LNCaP clone FGC (cell line): ENCODE measurements around the gene NFIC.

ENCODE experiments used
- DNase-seq: peaks from one replicate; pipeline ENCODE4 v3.0.0-alpha.2; 2011; ENCODE audit warnings: low read depth
- H3K4me3 ChIP-seq: 2 replicates; pipeline ENCODE4 v1.5.1; 2011; ENCODE audit warnings: mild to moderate bottlenecking, low read depth, low read length, control low read depth
- TF ChIP-seq, protein P1 (sequence below): IDR thresholded peaks from 2 replicates; pipeline ENCODE4 v1.5.1; 2012; ENCODE audit warnings: mild to moderate bottlenecking; ENCODE audit not compliant: control insufficient read depth, insufficient read depth; ENCODE audit errors: extremely low read depth

NFIC gene

DNA sequence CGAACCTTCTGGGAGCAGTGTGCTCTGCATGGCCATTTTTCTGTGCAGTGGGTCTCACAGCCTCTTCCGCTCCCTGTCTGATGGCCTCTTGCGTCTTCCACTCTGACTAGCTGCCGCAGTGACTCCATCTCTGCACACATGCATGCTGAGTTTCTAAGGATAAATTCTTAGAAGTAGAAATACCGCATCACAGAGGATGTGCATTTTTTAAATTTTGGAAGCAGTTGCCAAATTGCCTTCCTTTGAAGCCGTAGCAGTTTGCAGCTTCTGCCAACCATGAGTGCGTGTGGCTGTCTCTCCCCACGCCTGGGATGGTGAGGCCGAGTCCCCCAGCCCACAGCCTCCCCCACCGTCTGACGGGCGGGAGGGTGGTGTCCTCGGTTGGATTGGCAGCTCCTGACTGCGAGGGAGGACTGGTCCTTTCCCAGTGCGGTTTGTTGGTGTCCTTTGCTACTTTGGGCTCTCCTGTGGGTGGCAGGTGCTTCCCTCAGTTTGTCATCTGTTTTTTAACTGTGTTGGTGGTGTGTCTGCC is 149.6 kb downstream of the NFIC start:
- H3K4me3 ChIP-seq, result no peak overlapping the region
- no peak for DNase-seq
- TF ChIP-seq, protein P1, sequence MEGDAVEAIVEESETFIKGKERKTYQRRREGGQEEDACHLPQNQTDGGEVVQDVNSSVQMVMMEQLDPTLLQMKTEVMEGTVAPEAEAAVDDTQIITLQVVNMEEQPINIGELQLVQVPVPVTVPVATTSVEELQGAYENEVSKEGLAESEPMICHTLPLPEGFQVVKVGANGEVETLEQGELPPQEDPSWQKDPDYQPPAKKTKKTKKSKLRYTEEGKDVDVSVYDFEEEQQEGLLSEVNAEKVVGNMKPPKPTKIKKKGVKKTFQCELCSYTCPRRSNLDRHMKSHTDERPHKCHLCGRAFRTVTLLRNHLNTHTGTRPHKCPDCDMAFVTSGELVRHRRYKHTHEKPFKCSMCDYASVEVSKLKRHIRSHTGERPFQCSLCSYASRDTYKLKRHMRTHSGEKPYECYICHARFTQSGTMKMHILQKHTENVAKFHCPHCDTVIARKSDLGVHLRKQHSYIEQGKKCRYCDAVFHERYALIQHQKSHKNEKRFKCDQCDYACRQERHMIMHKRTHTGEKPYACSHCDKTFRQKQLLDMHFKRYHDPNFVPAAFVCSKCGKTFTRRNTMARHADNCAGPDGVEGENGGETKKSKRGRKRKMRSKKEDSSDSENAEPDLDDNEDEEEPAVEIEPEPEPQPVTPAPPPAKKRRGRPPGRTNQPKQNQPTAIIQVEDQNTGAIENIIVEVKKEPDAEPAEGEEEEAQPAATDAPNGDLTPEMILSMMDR, result no peak

DNA sequence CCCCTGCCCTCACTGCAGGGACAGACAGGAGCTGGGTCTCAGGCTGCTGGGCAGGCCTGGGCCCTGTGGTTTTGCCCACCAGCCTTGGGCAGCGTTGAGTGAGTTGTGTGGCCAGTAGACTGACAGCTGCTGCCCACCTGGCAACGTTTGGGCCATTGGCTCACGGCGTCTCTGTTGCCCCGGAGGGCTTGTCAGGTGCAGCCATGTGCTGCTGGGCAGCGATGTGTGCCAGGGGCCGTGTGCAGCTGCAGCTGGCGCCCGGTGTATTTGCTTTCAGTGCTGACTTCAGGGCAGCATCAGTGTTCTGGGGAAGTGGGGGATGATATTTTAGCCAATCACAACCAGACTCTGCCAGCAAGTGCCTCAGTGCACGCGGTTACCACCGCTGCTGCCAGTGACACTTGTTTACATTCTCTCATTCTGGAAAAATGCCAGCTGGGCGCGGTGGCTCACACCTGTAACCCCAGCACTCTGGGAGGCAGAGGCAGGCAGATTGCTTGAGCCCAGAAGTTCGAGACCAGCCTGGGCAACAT is 150.4 kb downstream of the NFIC start:
- no peak overlapping the region for H3K4me3 ChIP-seq
- peak; percentile 28 for DNase-seq
- TF ChIP-seq, protein P1, result no peak

DNA sequence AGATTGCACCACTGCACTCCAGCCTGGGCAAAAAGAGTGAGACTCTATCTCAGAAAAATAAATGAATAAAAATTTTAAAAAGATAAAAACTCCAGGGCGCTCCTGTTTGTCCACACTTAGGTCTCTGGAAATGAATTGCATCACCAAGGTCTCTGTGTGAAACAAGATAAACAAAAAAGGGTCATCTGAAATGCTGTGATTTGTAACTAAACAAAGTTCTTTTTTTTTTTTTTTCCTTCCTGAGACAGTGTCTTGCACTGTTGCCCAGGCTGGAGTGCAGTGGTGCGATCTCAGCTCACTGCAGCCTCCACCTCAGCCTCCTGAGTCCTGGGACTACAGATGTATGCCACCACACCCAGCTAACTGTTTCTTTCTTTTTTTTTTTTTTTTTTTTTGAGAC is 151.3 kb downstream of the NFIC start:
- no peak for DNase-seq
- TF ChIP-seq, protein P1, result no peak
- no peak overlapping the region for H3K4me3 ChIP-seq

DNA sequence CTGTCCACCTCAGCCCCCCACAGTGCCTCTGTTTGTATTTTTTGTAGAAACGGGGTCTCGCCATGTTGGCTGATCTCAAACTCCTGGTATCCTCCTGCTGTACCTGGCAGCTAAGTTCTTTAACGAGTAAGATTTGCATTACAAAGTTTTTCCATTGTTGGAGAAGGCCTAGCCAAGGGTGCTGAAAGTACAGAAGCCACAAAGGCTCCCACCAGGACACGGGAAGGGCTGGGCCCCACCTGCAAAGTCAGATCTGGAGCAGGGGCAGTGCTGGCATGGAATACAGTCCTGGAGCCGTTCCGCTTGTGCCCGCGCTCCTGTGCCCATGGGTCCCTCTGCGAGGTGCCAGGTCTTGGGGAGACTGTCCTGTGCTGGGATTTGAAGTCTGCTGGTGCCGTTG is 151.9 kb downstream of the NFIC start:
- TF ChIP-seq, protein P1, result no peak
- DNase-seq, result no peak
- H3K4me3 ChIP-seq, result no peak overlapping the region

DNA sequence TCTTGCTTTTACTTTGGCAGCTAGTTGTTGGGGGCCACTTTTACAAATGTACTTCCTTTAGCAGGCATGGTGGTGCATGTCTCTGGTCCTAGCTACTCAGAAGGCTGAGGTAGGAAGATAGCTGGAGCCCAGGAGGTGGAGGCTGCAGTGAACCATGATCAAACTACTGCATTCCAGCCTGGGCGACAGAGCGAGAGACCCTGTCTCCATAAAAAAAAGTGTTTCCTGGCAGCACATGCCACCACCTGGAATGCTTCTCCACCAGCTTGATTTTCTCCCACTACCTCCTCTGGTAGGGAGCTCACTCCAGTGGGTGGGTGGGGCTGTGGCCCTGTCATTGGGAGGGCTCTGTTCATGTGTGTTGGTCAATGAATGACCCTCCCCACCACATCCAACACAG is 152.3 kb downstream of the NFIC start:
- DNase-seq, result no peak
- H3K4me3 ChIP-seq, result no peak overlapping the region
- TF ChIP-seq, protein P1, result no peak
